Sigmoid colon (tissue), 7 donors: ENCODE data around the gene SYCN. TPM values are rescaled to one million over a fixed set of nuclear protein-coding genes. Genes with fewer than 3 reads are reported as not detected.

Experiments used
- DNase-seq: peaks from one replicate; pipeline ENCODE4 v3.0.0-alpha.2; 2019
- H3K27ac ChIP-seq, 4 donors: fragments of 200-600 bp; sonication (generic); one replicate each; pipeline ENCODE4 v1.5.1; 2016 to 2019; ENCODE audit warnings: mild to moderate bottlenecking in 1 of 4
- H3K27me3 ChIP-seq, 3 donors: fragments of 200-600 bp; sonication (generic); one replicate each; pipeline ENCODE4 v1.5.1; 2019; ENCODE audit warnings: mild to moderate bottlenecking in 1 of 3
- H3K36me3 ChIP-seq, 4 donors: fragments of 200-600 bp; sonication (generic); one replicate each; pipeline ENCODE4 v1.5.1; 2016 to 2019
- H3K4me1 ChIP-seq, 4 donors: fragments of 200-600 bp; sonication (generic); one replicate each; pipeline ENCODE4 v1.5.1; 2017 to 2019
- H3K4me3 ChIP-seq, 4 donors: fragments of 200-600 bp; sonication (generic); one replicate each; pipeline ENCODE4 v1.5.1; 2017 to 2019; ENCODE audit warnings: mild to moderate bottlenecking in 2 of 4, moderate library complexity in 1 of 4
- H3K9me3 ChIP-seq, 4 donors: fragments of 200-600 bp in 3 of 4; sonication (generic) in 3 of 4; one replicate each; pipeline versions ENCODE4 v1.5.1 to v1.6.1; 2013 to 2019
- CTCF ChIP-seq, 4 experiments: fragments of 450-650 bp in 3 of 4; fragments of 200-600 bp in 1 of 4; IDR thresholded peaks; one replicate each; pipeline ENCODE4 v1.5.1; 2016 to 2019; ENCODE audit warnings: antibody characterized with exemption in 4 of 4, mild to moderate bottlenecking in 3 of 4, moderate library complexity in 2 of 4
- EP300 ChIP-seq, 4 donors: sonication (generic); formaldehyde crosslinking; IDR thresholded peaks; one replicate each; pipeline ENCODE4 v1.6.1; 2017; ENCODE audit warnings: antibody characterized with exemption in 4 of 4
- POLR2A ChIP-seq, 2 donors: fragments of 450-650 bp; IDR thresholded peaks; one replicate each; pipeline ENCODE4 v1.6.1; 2016; ENCODE audit warnings: antibody characterized with exemption in 2 of 2, mild to moderate bottlenecking in 2 of 2, moderate library complexity in 2 of 2
- POLR2AphosphoS5 ChIP-seq, 4 donors: sonication (generic); formaldehyde crosslinking; IDR thresholded peaks; one replicate each; pipeline ENCODE4 v1.6.1; 2017; ENCODE audit warnings: antibody characterized with exemption in 4 of 4
- WGBS, 2 donors: extraction: QIAGEN DNeasy Blood & Tissue Kit; methylation state at CpG; one replicate each; pipeline ENCODE4 v1.1.7; 2013; 5-methylcytosine and 5-hydroxymethylcytosine counted together
- intact Hi-C: fragments of 100-400 bp; cut with DNase I; formaldehyde crosslinking; loops from one replicate; pipeline ENCODE4 v1.15.1; 2023
- polyA plus RNA-seq, 3 donors: library from polyadenylated mRNA; stranded (reverse); fragments of 200-250 nt; gene quantifications; one replicate each; pipeline ENCODE4 v1.2.3, GENCODE V29; 2013
- total RNA-seq, 4 donors: library from RNA; depleted of rRNA; stranded (reverse); fragments of >200 nt; gene quantifications; one replicate each; pipeline ENCODE4 v1.1.0, GENCODE V29; 2016
- donor health status: healthy with polysubstance abuse.
- donor health status: Bipolar disorder and iron deficiency.
- donor health status: healthy.

Gene SYCN
- total RNA-seq (not detected), polyA plus RNA-seq (not detected)

DNA sequence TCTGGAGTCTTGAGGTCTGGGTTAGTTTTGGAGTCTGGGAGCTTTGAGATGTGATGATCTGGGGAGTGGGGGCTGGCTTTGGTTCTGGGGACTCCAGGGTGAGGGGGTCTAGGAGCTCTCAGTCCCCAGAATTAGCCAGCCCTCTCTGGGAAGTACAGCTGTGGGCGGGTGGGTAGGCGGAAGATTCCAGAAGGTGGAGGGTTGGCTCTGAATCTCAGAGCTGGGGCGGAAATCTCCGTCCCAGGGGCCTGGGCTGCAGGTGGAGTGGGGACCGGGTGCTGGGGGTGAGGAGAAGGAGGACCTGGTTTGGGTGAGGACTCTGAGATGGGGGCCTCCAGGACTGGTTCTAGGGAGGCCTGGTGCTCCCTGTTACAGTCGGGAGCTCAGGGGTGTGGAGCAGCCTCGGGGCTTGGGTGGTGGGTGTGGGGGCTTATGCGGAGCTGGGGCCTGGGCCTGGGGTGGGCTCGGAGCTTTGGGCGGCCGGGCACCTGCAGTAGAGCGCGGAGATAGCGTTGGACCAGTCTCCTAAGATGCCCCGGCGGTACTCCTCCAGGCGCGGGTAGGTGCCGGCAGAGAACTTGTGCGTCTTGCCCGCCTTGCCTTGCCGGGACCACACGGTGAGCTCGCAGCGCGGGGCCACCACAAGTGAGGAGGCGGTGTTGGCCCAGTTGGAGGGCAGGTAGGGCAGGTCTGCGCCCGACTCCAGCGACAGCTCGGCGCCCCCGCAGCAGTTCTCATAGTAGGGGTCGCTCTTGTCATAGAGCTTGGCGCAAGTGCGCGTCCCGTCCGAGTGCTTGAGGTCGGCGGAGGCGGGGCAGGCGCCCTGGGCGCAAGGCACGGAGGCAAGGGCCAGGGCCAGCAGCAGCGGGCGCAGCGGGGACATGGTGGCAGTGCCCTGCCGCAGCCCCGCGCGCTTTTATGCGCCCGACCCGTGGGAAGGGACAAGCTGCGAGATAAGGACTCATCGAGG lies at the start of gene SYCN:
Gene SYCN (minus strand): TSS at position 892 of the 970 bp plus-strand sequence. CDS start 9 bp downstream, at position 883.
- Histone ChIP-seq H3K27me3 (peaks cover 17 to 71% (median 56%) of the 10 kb centered on the region in 3 donors), H3K4me1 (no peaks in the 10 kb centered on the region), H3K9me3 (no peaks in the 10 kb centered on the region), H3K36me3 (no peaks in the 10 kb centered on the region), H3K4me3 (no peak within 1 kb of the TSS), H3K27ac (no peak within 1 kb of the TSS)
- intact Hi-C loops, result no loop called here
- TF ChIP-seq CTCF (IDR thresholded peaks at IDR 0.05), result no peak
- TF ChIP-seq POLR2AphosphoS5 (IDR thresholded peaks at IDR 0.05), result no peak
- no peak for TF ChIP-seq POLR2A (IDR thresholded peaks at IDR 0.05)
- no peak for TF ChIP-seq EP300 (IDR thresholded peaks at IDR 0.05)
- WGBS, 2 donors, result 24% methylated on average over 57 of the region's 57 CpGs
- no peak for DNase-seq

GRCh38 chr19:39253374-39254149 lies 49.5 kb upstream of the SYCN start:
- DNase-seq, result no peak
- intact Hi-C loops, result no loop called here
- Histone ChIP-seq H3K9me3 (no peaks in the 10 kb centered on the region), H3K36me3 (no peaks in the 10 kb centered on the region), H3K4me1 (no peaks in the 10 kb centered on the region), H3K4me3 (no peak overlapping the region), H3K27me3 (peaks cover 5 to 35% (median 23%) of the 10 kb centered on the region in 3 donors), H3K27ac (no peak overlapping the region)
- 79 to 82% methylated on average over 8 of the region's 8 CpGs for WGBS, 2 donors
- no peak for TF ChIP-seq EP300 (IDR thresholded peaks at IDR 0.05)
- TF ChIP-seq POLR2A (IDR thresholded peaks at IDR 0.05), result no peak

DNA sequence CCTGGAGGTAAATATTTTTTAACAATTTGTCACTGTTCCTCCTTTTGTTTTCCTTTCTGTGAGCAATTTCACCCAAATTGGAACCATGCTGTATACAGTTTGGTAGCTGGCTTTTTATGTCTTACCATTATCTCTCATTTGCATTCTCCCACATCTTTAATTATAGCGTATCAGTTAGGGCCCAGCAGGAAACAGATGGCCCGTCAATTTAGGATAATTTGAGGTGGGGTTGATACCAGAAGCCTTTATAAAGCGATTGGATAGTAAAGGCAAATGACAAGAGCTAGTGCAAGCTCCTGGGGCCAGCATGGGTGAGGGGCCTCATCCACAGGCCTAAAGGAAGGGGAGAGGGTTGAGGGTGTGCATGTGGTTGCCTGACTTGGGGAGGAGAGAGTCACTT lies 48.4 kb upstream of the SYCN start:
- TF ChIP-seq POLR2A (IDR thresholded peaks at IDR 0.05) (no peak), POLR2AphosphoS5 (IDR thresholded peaks at IDR 0.05) (no peak), CTCF (IDR thresholded peaks at IDR 0.05) (no peak), EP300 (IDR thresholded peaks at IDR 0.05) (no peak)
- H3K4me3 ChIP-seq, result no peak overlapping the region
- WGBS, 2 donors, result 33 to 69% methylated on average over 3 of the region's 3 CpGs

DNA sequence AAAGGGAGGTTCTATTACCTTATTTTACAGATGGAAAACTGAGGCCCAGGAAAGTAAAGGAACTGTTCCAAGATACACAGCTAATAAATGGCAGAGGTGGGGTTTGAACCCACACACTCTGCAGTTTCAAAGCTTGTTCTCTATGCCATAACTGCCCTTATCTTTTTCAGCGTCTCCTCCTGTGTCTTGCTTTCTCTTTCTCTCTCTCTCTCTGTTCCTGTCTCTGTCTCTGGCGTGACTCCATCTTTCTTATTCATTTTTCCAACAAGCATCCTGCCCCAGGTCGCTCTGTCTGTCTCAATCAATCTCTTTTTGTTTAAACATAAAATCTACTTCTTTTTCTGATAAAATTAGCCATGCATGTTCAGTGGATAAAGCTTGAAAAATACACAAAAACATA lies 47.8 kb upstream of the SYCN start:
- H3K27me3 ChIP-seq, result peaks cover 22 to 52% (median 40%) of the 10 kb centered on the region in 3 donors
- TF ChIP-seq CTCF (IDR thresholded peaks at IDR 0.05) (no peak), EP300 (IDR thresholded peaks at IDR 0.05) (no peak), POLR2AphosphoS5 (IDR thresholded peaks at IDR 0.05) (no peak), POLR2A (IDR thresholded peaks at IDR 0.05) (no peak)
- 40 to 55% methylated on average over 3 of the region's 3 CpGs for WGBS, 2 donors
- intact Hi-C loops, result no loop called here
- H3K36me3 ChIP-seq, result no peaks in the 10 kb centered on the region
- H3K27ac ChIP-seq, result no peak overlapping the region
- H3K9me3 ChIP-seq, result no peaks in the 10 kb centered on the region
- peaks cover 0 to 15% (median 12%) of the 10 kb centered on the region in 4 donors for H3K4me1 ChIP-seq
- no peak overlapping the region for H3K4me3 ChIP-seq
- no peak for DNase-seq

More for the DNA sequence above, 48.4 kb upstream of the SYCN start:
- H3K27ac ChIP-seq, result no peak overlapping the region
- H3K9me3 ChIP-seq, result no peaks in the 10 kb centered on the region
- intact Hi-C loops, result no loop called here
- peaks cover 16 to 46% (median 34%) of the 10 kb centered on the region in 3 donors for H3K27me3 ChIP-seq
- DNase-seq, result no peak
- no peaks in the 10 kb centered on the region for H3K36me3 ChIP-seq
- H3K4me1 ChIP-seq, result peaks cover 0 to 10% (median 6%) of the 10 kb centered on the region in 4 donors

DNA sequence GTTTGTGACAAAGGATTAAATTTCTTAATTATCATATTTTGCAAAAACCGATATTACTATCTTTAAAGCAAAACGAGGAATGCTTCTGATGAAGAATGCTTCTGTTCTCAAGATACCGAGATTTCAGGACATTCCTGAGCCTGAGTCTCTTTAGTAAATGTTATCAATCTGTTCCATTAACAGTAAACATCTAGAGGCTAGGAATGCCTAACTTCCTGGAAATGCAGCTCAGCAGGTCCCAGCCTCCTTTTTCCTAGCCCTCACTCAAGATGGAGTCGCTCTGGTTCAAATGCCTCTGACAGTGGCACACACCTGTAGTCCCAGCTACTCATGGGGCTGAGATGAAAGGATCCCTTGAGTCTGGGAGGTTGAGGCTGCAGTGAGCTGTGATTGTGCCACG lies 47.0 kb upstream of the SYCN start:
- WGBS, 2 donors, result 82 to 87% methylated on average over 5 of the region's 5 CpGs
- no peak overlapping the region for H3K27ac ChIP-seq
- no peak for DNase-seq
- no peaks in the 10 kb centered on the region for H3K9me3 ChIP-seq
- no peaks in the 10 kb centered on the region for H3K36me3 ChIP-seq
- no peak for TF ChIP-seq POLR2A (IDR thresholded peaks at IDR 0.05)
- no peak for TF ChIP-seq CTCF (IDR thresholded peaks at IDR 0.05)
- TF ChIP-seq EP300 (IDR thresholded peaks at IDR 0.05), result no peak
- no peak for TF ChIP-seq POLR2AphosphoS5 (IDR thresholded peaks at IDR 0.05)
- intact Hi-C loops, result no loop called here
- H3K4me3 ChIP-seq, result no peak overlapping the region
- H3K27me3 ChIP-seq, result peaks cover 22 to 53% (median 42%) of the 10 kb centered on the region in 3 donors
- H3K4me1 ChIP-seq, result peaks cover 0 to 15% (median 12%) of the 10 kb centered on the region in 4 donors
